Measurements from ENCODE around the gene CD247.

- TF ChIP-seq GABPA (IDR thresholded peaks at IDR 0.05; ENCODE audit: low read depth) (no peak), CTCF (IDR thresholded peaks at IDR 0.05) (no peak), EP300 (IDR thresholded peaks at IDR 0.05; ENCODE audit: borderline replicate concordance in 1 of 2, low read depth in 1 of 2, low read length in 1 of 2) (no peak), POLR2AphosphoS5 (IDR thresholded peaks at IDR 0.05; ENCODE audit: low read depth, low read length) (no peak), USF2 (IDR thresholded peaks at IDR 0.05; ENCODE audit: borderline replicate concordance, low read depth, low read length) (no peak), TCF12 (IDR thresholded peaks at IDR 0.05) (no peak), YY1 (IDR thresholded peaks at IDR 0.05; ENCODE audit: low read depth) (no peak)
Measured at GRCh38 chr1:167439301-167439988, 78.9 kb downstream of the CD247 start.

Measured in SK-N-SH (cell line).